SK-N-MC (cell line): ENCODE results near the gene HELZ.

Experiments used
- EZH2 ChIP-seq: fragments of 200-600 bp; sonication (generic); IDR thresholded peaks from one replicate; pipeline ENCODE4 v1.6.1; 2017; ENCODE audit warnings: antibody characterized with exemption
- POLR2AphosphoS5 ChIP-seq: IDR thresholded peaks from 2 replicates; pipeline ENCODE4 v1.6.1; 2012; ENCODE audit warnings: mild to moderate bottlenecking, low read depth, low read length, borderline replicate concordance

DNA sequence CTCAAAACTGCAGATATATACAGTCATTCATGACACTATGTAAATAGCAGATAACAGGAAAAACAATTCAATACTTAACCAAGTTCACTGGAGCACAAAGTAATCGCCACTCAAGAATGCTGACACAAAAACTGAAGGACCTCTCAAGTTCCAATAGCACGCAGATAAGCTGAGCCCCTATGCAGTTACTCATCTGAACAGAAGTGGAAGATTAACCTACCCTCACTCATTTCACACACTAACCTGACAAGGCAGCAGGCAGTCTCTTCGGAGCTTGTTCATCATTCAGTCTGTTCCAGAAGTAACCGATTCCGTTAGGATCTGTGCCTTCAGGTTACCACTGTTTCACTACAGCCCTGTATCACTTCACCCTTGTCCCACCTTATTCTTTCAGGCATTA, 6.0 kb downstream of the HELZ start:
- TF ChIP-seq POLR2AphosphoS5 = no peak
- no peak for TF ChIP-seq EZH2
